HCT116 (cell line): ENCODE measurements around the gene CEP112.

ENCODE experiments used
- CEBPB ChIP-seq: IDR thresholded peaks from 2 replicates; pipeline ENCODE4 v1.6.1; 2012; ENCODE audit warnings: low read depth
- EZH2 ChIP-seq: fragments of 200-600 bp; sonication (generic); IDR thresholded peaks from 2 replicates; pipeline ENCODE4 v1.6.1; 2017; ENCODE audit warnings: antibody characterized with exemption, mixed run types
- POLR2A ChIP-seq: IDR thresholded peaks from 2 replicates; pipeline ENCODE4 v1.7.0; 2011; ENCODE audit warnings: borderline replicate concordance; ENCODE audit not compliant: insufficient read depth, insufficient read length; ENCODE audit errors: extremely low read depth
- POLR2AphosphoS5 ChIP-seq: IDR thresholded peaks from 2 replicates; pipeline ENCODE4 v1.6.1; 2011; ENCODE audit warnings: mild to moderate bottlenecking, low read depth, low read length, moderate library complexity
- RAD21 ChIP-seq: IDR thresholded peaks from 2 replicates; pipeline ENCODE4 v1.6.1; 2012; ENCODE audit warnings: low read depth, mild to moderate bottlenecking
- SIN3A ChIP-seq: IDR thresholded peaks from 2 replicates; pipeline ENCODE4 v1.6.1; 2012; ENCODE audit warnings: low read depth
- SP1 ChIP-seq: IDR thresholded peaks from 2 replicates; pipeline ENCODE4 v1.6.1; 2012; ENCODE audit warnings: low read depth
- ZNF274 ChIP-seq: fragments of 200-500 bp; sonication (Bioruptor generic); IDR thresholded peaks from 2 replicates; pipeline ENCODE4 v1.6.1; 2014; ENCODE audit warnings: mild to moderate bottlenecking, low read depth, low read length, inconsistent platforms
- TF ChIP-seq, protein P1 (sequence below), 3 experiments: fragments of 200-600 bp in 1 of 3; sonication (generic) in 1 of 3; IDR thresholded peaks in 2 of 3; conservative IDR thresholded peaks in 1 of 3; 2 replicates each; pipeline ENCODE4 v1.5.1; 2012 to 2017; ENCODE audit warnings: low read depth in 2 of 3, low read length in 2 of 3, antibody characterized with exemption in 1 of 3, borderline replicate concordance in 1 of 3, control low read depth in 1 of 3, mild to moderate bottlenecking in 1 of 3, mixed read lengths in 1 of 3, mixed run types in 1 of 3, moderate library complexity in 1 of 3; ENCODE audit not compliant: insufficient read depth in 1 of 3
- TF ChIP-seq, protein P2 (sequence below): IDR thresholded peaks from 2 replicates; pipeline ENCODE4 v1.6.1; 2012
- TF ChIP-seq, protein P3 (sequence below): IDR thresholded peaks from 2 replicates; pipeline ENCODE4 v1.6.1; 2011; ENCODE audit warnings: mild to moderate bottlenecking, low read length, moderate library complexity; ENCODE audit not compliant: insufficient replicate concordance; ENCODE audit errors: extremely low read depth

DNA sequence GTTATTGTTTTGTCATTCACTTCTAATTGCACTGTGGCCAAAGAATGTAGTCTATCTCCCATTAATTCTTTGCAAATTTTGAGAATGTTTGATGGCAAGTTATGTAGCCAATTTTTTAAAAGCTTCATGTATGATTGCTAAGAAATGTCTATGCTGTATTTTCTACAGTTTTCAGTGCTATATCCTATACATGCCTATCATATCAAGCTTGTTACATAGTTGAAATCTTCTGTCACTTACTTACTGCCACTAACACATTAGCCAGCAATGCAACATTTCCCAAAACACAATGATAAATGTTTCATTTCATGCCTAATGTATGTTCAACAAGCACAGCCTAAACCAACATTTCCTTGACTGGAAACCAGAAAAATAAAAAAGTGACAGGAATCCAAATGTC, 338.1 kb downstream of the CEP112 start:
- no peak for TF ChIP-seq POLR2A
- TF ChIP-seq, protein P1, sequence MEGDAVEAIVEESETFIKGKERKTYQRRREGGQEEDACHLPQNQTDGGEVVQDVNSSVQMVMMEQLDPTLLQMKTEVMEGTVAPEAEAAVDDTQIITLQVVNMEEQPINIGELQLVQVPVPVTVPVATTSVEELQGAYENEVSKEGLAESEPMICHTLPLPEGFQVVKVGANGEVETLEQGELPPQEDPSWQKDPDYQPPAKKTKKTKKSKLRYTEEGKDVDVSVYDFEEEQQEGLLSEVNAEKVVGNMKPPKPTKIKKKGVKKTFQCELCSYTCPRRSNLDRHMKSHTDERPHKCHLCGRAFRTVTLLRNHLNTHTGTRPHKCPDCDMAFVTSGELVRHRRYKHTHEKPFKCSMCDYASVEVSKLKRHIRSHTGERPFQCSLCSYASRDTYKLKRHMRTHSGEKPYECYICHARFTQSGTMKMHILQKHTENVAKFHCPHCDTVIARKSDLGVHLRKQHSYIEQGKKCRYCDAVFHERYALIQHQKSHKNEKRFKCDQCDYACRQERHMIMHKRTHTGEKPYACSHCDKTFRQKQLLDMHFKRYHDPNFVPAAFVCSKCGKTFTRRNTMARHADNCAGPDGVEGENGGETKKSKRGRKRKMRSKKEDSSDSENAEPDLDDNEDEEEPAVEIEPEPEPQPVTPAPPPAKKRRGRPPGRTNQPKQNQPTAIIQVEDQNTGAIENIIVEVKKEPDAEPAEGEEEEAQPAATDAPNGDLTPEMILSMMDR (IDR thresholded peaks at IDR 0.05 in 2 of 3, conservative IDR thresholded peaks at IDR 0.05 in 1 of 3; ENCODE audit: borderline replicate concordance in 1 of 3, insufficient read depth in 1 of 3, low read depth in 2 of 3, low read length in 2 of 3): no peak
- no peak for TF ChIP-seq EZH2
- TF ChIP-seq POLR2AphosphoS5: no peak
- TF ChIP-seq, protein P2, sequence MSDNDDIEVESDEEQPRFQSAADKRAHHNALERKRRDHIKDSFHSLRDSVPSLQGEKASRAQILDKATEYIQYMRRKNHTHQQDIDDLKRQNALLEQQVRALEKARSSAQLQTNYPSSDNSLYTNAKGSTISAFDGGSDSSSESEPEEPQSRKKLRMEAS: no peak
- no peak for TF ChIP-seq SIN3A
- no peak for TF ChIP-seq ZNF274
- no peak for TF ChIP-seq SP1
- TF ChIP-seq, protein P3, sequence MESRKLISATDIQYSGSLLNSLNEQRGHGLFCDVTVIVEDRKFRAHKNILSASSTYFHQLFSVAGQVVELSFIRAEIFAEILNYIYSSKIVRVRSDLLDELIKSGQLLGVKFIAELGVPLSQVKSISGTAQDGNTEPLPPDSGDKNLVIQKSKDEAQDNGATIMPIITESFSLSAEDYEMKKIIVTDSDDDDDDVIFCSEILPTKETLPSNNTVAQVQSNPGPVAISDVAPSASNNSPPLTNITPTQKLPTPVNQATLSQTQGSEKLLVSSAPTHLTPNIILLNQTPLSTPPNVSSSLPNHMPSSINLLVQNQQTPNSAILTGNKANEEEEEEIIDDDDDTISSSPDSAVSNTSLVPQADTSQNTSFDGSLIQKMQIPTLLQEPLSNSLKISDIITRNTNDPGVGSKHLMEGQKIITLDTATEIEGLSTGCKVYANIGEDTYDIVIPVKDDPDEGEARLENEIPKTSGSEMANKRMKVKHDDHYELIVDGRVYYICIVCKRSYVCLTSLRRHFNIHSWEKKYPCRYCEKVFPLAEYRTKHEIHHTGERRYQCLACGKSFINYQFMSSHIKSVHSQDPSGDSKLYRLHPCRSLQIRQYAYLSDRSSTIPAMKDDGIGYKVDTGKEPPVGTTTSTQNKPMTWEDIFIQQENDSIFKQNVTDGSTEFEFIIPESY: no peak
- no peak for TF ChIP-seq CEBPB
- TF ChIP-seq RAD21: no peak
